H9 (cell line): ENCODE results near the gene CDH23. TPM values are rescaled to one million over a fixed set of nuclear protein-coding genes. Genes with fewer than 3 reads are reported as not detected.

Experiments used
- DNase-seq: peaks from one replicate; pipeline ENCODE4 v3.0.0-alpha.2; 2017
- H2AFZ ChIP-seq: one replicate; pipeline ENCODE4 v1.6.1; 2013; ENCODE audit warnings: mild to moderate bottlenecking, low read length, control low read depth, moderate library complexity
- H2AK5ac ChIP-seq: 2 replicates; pipeline ENCODE4 v1.6.1; 2013; ENCODE audit warnings: low read length, control low read depth, mixed read lengths; ENCODE audit not compliant: insufficient read length
- H2BK120ac ChIP-seq: one replicate; pipeline ENCODE4 v1.6.1; 2013; ENCODE audit warnings: low read depth, mild to moderate bottlenecking, low read length, control low read depth, inconsistent platforms; ENCODE audit not compliant: poor library complexity, severe bottlenecking
- H2BK12ac ChIP-seq: 2 replicates; pipeline ENCODE4 v1.6.1; 2013; ENCODE audit warnings: low read length, control low read depth, mixed read lengths, low read depth; ENCODE audit not compliant: insufficient read length
- H2BK15ac ChIP-seq: 2 replicates; pipeline ENCODE4 v1.6.1; 2013; ENCODE audit warnings: low read depth, low read length, control low read depth
- H2BK20ac ChIP-seq: one replicate; pipeline ENCODE4 v1.6.1; 2013; ENCODE audit warnings: low read depth, mild to moderate bottlenecking, low read length, control low read depth, inconsistent platforms; ENCODE audit not compliant: poor library complexity, severe bottlenecking
- H2BK5ac ChIP-seq: 2 replicates; pipeline ENCODE4 v1.6.1; 2013; ENCODE audit warnings: low read length, control low read depth, mixed read lengths; ENCODE audit not compliant: insufficient read length
- H3K14ac ChIP-seq: 2 replicates; pipeline ENCODE4 v1.6.1; 2013; ENCODE audit warnings: low read length, control low read depth; ENCODE audit not compliant: insufficient read depth
- H3K18ac ChIP-seq: 2 replicates; pipeline ENCODE4 v1.6.1; 2013; ENCODE audit warnings: low read depth, mild to moderate bottlenecking, mixed read lengths, low read length, control low read depth; ENCODE audit not compliant: insufficient read length
- H3K23ac ChIP-seq: 2 replicates; pipeline ENCODE4 v1.6.1; 2013; ENCODE audit warnings: low read length, control low read depth, mixed read lengths, low read depth; ENCODE audit not compliant: insufficient read length
- H3K23me2 ChIP-seq: 2 replicates; pipeline ENCODE4 v1.6.1; 2013; ENCODE audit warnings: low read depth, mild to moderate bottlenecking, mixed read lengths, low read length, control low read depth; ENCODE audit not compliant: insufficient read length, poor library complexity, severe bottlenecking
- H3K27ac ChIP-seq: 2 replicates; pipeline ENCODE4 v1.5.1; 2013; ENCODE audit warnings: low read length, control low read depth, mixed read lengths, low read depth; ENCODE audit not compliant: insufficient read length
- H3K27me3 ChIP-seq: 2 replicates; pipeline ENCODE4 v1.6.1; 2013; ENCODE audit warnings: low read length, control low read depth, inconsistent platforms; ENCODE audit not compliant: insufficient read depth
- H3K4ac ChIP-seq: 2 replicates; pipeline ENCODE4 v1.6.1; 2013; ENCODE audit warnings: low read depth, mild to moderate bottlenecking, control low read depth, inconsistent platforms, low read length, moderate library complexity
- H3K4me1 ChIP-seq: 2 replicates; pipeline ENCODE4 v1.6.1; 2013; ENCODE audit warnings: low read length, control low read depth, inconsistent platforms; ENCODE audit not compliant: insufficient read depth
- H3K4me2 ChIP-seq: 2 replicates; pipeline ENCODE4 v1.6.1; 2013; ENCODE audit warnings: low read length, control low read depth, mixed read lengths; ENCODE audit not compliant: insufficient read length, insufficient read depth
- H3K56ac ChIP-seq: 2 replicates; pipeline ENCODE4 v1.6.1; 2013; ENCODE audit warnings: low read depth, mild to moderate bottlenecking, mixed read lengths, low read length, control low read depth; ENCODE audit not compliant: insufficient read length
- H3K79me1 ChIP-seq: 2 replicates; pipeline ENCODE4 v1.6.1; 2013; ENCODE audit warnings: low read depth, mild to moderate bottlenecking, moderate library complexity, low read length, control low read depth, inconsistent platforms; ENCODE audit not compliant: insufficient read depth, poor library complexity, severe bottlenecking
- H3K79me2 ChIP-seq: 2 replicates; pipeline ENCODE4 v1.6.1; 2013; ENCODE audit warnings: low read length, control low read depth, inconsistent platforms; ENCODE audit not compliant: insufficient read depth
- H3K9ac ChIP-seq: 2 replicates; pipeline ENCODE4 v1.6.1; 2013; ENCODE audit warnings: low read length, control low read depth, mixed read lengths; ENCODE audit not compliant: insufficient read length; ENCODE audit errors: extremely low read depth
- H3K9me3 ChIP-seq: one replicate; pipeline ENCODE4 v1.6.1; 2013; ENCODE audit warnings: low read depth, low read length, inconsistent platforms; ENCODE audit not compliant: control insufficient read depth
- H3T11ph ChIP-seq: one replicate; pipeline ENCODE4 v1.6.1; 2013; ENCODE audit warnings: mild to moderate bottlenecking, low read length, control low read depth, inconsistent platforms
- H4K20me1 ChIP-seq: one replicate; pipeline ENCODE4 v1.6.1; 2013; ENCODE audit not compliant: control insufficient read depth, insufficient read length, insufficient read depth
- H4K5ac ChIP-seq: 2 replicates; pipeline ENCODE4 v1.6.1; 2013; ENCODE audit warnings: low read depth, mild to moderate bottlenecking, mixed read lengths, low read length, control low read depth; ENCODE audit not compliant: insufficient read length
- H4K8ac ChIP-seq: replicated peaks from 2 replicates; pipeline ENCODE4 v1.6.1; 2013; ENCODE audit warnings: low read length, control low read depth, mixed read lengths, low read depth; ENCODE audit not compliant: insufficient read length
- H4K91ac ChIP-seq: 2 replicates; pipeline ENCODE4 v1.6.1; 2013; ENCODE audit warnings: low read depth, mild to moderate bottlenecking, moderate library complexity, mixed read lengths, low read length, control low read depth; ENCODE audit not compliant: insufficient read length
- H3K27ac Mint-ChIP-seq, 3 experiments: 2 replicates in 2 of 3; 3 replicates in 1 of 3; pipeline ENCODE4 v1.8.0; 2020 to 2021; ENCODE audit warnings: mixed read lengths in 3 of 3, mild to moderate bottlenecking in 1 of 3, moderate library complexity in 1 of 3
- H3K27me3 Mint-ChIP-seq: 2 replicates; pipeline ENCODE4 v1.8.0; 2021; ENCODE audit warnings: low read depth, mild to moderate bottlenecking, moderate library complexity, mixed read lengths
- H3K36me3 Mint-ChIP-seq, 3 experiments: 2 replicates in 2 of 3; 3 replicates in 1 of 3; pipeline ENCODE4 v1.8.0; 2020 to 2021; ENCODE audit warnings: low read depth in 3 of 3, mixed read lengths in 3 of 3; ENCODE audit not compliant: insufficient read depth in 1 of 3
- H3K4me1 Mint-ChIP-seq, 2 experiments: 2 replicates each; pipeline ENCODE4 v1.8.0; 2020; ENCODE audit warnings: mixed read lengths in 2 of 2
- H3K4me3 Mint-ChIP-seq, 2 experiments: 2 replicates in 1 of 2; 3 replicates in 1 of 2; pipeline ENCODE4 v1.8.0; 2020 to 2021; ENCODE audit warnings: mild to moderate bottlenecking in 2 of 2, mixed read lengths in 2 of 2, moderate library complexity in 1 of 2
- H3K9me3 Mint-ChIP-seq, 2 experiments: 2 replicates in 1 of 2; 3 replicates in 1 of 2; pipeline ENCODE4 v1.8.0; 2020; ENCODE audit warnings: mild to moderate bottlenecking in 2 of 2, mixed read lengths in 2 of 2, moderate library complexity in 1 of 2
- WGBS: extraction: QIAGEN DNeasy Blood & Tissue Kit; methylation state at CpG from one replicate; pipeline ENCODE4 v1.1.7; 2013; ENCODE audit warnings: missing lambda C conversion rate, low lambda C conversion rate, mixed read lengths; ENCODE audit not compliant: insufficient read length; ENCODE audit errors: extremely low coverage; 5-methylcytosine and 5-hydroxymethylcytosine counted together
- total RNA-seq: library from RNA; stranded (reverse); gene quantifications from 2 replicates; pipeline ENCODE4 v1.2.1, GENCODE V29; 2021
- TF ChIP-seq, protein P1 (sequence below): fragments of 200-600 bp; sonication (generic); conservative IDR thresholded peaks from 3 replicates; pipeline ENCODE4 v1.8.0; 2021; ENCODE audit warnings: antibody characterized with exemption, mild to moderate bottlenecking

Gene CDH23
- total RNA-seq, 1 experiment from 2014 or later, result 2.1 TPM

- Histone ChIP-seq H4K8ac (no peak overlapping the region), H2BK120ac (no peak overlapping the region), H2BK5ac (no peak overlapping the region), H3T11ph (no peak overlapping the region), H4K91ac (no peak overlapping the region), H3K9ac (no peak overlapping the region), H3K14ac (no peak overlapping the region), H3K4me1 (no peaks in the 10 kb centered on the region), H2BK20ac (no peak overlapping the region), H3K27ac (no peak overlapping the region), H4K20me1 (no peaks in the 10 kb centered on the region), H3K18ac (no peak overlapping the region), H3K79me1 (no peaks in the 10 kb centered on the region), H4K5ac (no peak overlapping the region), H2BK12ac (no peak overlapping the region), H2AFZ (no peak overlapping the region), H3K27me3 (no peaks in the 10 kb centered on the region), H2AK5ac (no peak overlapping the region), H3K9me3 (no peaks in the 10 kb centered on the region), H3K23me2 (no peaks in the 10 kb centered on the region), H3K23ac (no peak overlapping the region), H2BK15ac (no peak overlapping the region), H3K79me2 (no peaks in the 10 kb centered on the region), H3K4me2 (no peak overlapping the region), H3K56ac (no peak overlapping the region), H3K4ac (no peak overlapping the region)
- Mint-ChIP-seq H3K36me3 (0 out of 7 replicates have a peak, but pooled peaks cover 0 to 4% (median 0%) of the 10 kb centered on the region in 3 experiments), H3K27me3 (peaks cover 2% of the 10 kb centered on the region), H3K27ac (no peak overlapping the region), H3K9me3 (peaks cover 0 to 4% of the 10 kb centered on the region in 2 experiments; a peak in 1 of 5 replicates), H3K4me1 (peaks cover 8 to 12% of the 10 kb centered on the region in 2 experiments), H3K4me3 (no peak overlapping the region)
- TF ChIP-seq, protein P1, sequence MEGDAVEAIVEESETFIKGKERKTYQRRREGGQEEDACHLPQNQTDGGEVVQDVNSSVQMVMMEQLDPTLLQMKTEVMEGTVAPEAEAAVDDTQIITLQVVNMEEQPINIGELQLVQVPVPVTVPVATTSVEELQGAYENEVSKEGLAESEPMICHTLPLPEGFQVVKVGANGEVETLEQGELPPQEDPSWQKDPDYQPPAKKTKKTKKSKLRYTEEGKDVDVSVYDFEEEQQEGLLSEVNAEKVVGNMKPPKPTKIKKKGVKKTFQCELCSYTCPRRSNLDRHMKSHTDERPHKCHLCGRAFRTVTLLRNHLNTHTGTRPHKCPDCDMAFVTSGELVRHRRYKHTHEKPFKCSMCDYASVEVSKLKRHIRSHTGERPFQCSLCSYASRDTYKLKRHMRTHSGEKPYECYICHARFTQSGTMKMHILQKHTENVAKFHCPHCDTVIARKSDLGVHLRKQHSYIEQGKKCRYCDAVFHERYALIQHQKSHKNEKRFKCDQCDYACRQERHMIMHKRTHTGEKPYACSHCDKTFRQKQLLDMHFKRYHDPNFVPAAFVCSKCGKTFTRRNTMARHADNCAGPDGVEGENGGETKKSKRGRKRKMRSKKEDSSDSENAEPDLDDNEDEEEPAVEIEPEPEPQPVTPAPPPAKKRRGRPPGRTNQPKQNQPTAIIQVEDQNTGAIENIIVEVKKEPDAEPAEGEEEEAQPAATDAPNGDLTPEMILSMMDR, result no peak
- WGBS, result no CpG with 5 or more reads among the region's 10 CpGs
- no peak for DNase-seq
These were observed 345.8 kb downstream of the CDH23 start for GRCh38 chr10:71742301-71743088.
